Non-pigmented ciliary epithelial cell (primary cell): ENCODE results near the gene PLA2G4A.

Experiments used
- DNase-seq: peaks from one replicate; pipeline ENCODE4 v3.0.0-alpha.2; 2010; ENCODE audit warnings: low read depth

PLA2G4A gene

GRCh38 chr1:186828611-186829454 is at the start of gene PLA2G4A:
Gene PLA2G4A (plus strand): TSS chr1:186828949. CDS start chr1:186854355, 25,406 bp downstream.
- no peak for DNase-seq

GRCh38 chr1:186780076-186780475 is 48.7 kb upstream of the PLA2G4A start:
- no peak for DNase-seq

- no peak for DNase-seq
Measured at GRCh38 chr1:186781730-186782129, 47.0 kb upstream of the PLA2G4A start.

- peak; percentile 54 for DNase-seq
Measured at GRCh38 chr1:186782791-186783190, 46.0 kb upstream of the PLA2G4A start.

GRCh38 chr1:186783193-186783592 is 45.6 kb upstream of the PLA2G4A start:
- DNase-seq: no peak

GRCh38 chr1:186785503-186785902 is 43.2 kb upstream of the PLA2G4A start:
- DNase-seq: no peak

GRCh38 chr1:186790101-186790500 is 38.6 kb upstream of the PLA2G4A start:
- no peak for DNase-seq

GRCh38 chr1:186792870-186793581 is 35.7 kb upstream of the PLA2G4A start:
- DNase-seq: peak; percentile 67

- DNase-seq: no peak
Measured at GRCh38 chr1:186793582-186793927, 35.2 kb upstream of the PLA2G4A start.

GRCh38 chr1:186798960-186799688 is 29.6 kb upstream of the PLA2G4A start:
- no peak for DNase-seq

- DNase-seq: no peak
Measured at GRCh38 chr1:186799689-186800054, 29.1 kb upstream of the PLA2G4A start.

GRCh38 chr1:186802388-186802787 is 26.4 kb upstream of the PLA2G4A start:
- DNase-seq: no peak

GRCh38 chr1:186804679-186805078 is 24.1 kb upstream of the PLA2G4A start:
- DNase-seq: no peak

GRCh38 chr1:186806477-186806876 is 22.3 kb upstream of the PLA2G4A start:
- no peak for DNase-seq

- no peak for DNase-seq
Measured at GRCh38 chr1:186807163-186807562, 21.6 kb upstream of the PLA2G4A start.

- no peak for DNase-seq
Measured at GRCh38 chr1:186811892-186812291, 16.9 kb upstream of the PLA2G4A start.

GRCh38 chr1:186812570-186812969 is 16.2 kb upstream of the PLA2G4A start:
- peak; percentile 87 for DNase-seq

- DNase-seq: no peak
Measured at GRCh38 chr1:186813420-186813819, 15.3 kb upstream of the PLA2G4A start.

GRCh38 chr1:186819126-186819525 is 9.6 kb upstream of the PLA2G4A start:
- DNase-seq: peak; percentile 60

- DNase-seq: no peak
Measured at GRCh38 chr1:186819563-186819962, 9.2 kb upstream of the PLA2G4A start.

GRCh38 chr1:186829686-186830587 is 1.2 kb downstream of the PLA2G4A start:
- DNase-seq: no peak

- DNase-seq: no peak
Measured at GRCh38 chr1:186831168-186831567, 2.4 kb downstream of the PLA2G4A start.
